Activated T-helper 2 cell treated with anti-CD3 and anti-CD28 coated beads, Interferon-gamma antibody, Interleukin-2, Interleukin-4, amounts not matched to agents 10 μg/mL and 5 μg/mL and 100 μg/mL, durations not matched to agents 14 hours and 24 hours and 36 hours (primary cell): ENCODE measurements around the gene SERPINI2. TPM values are rescaled to one million over a fixed set of nuclear protein-coding genes. Genes with fewer than 3 reads are reported as not detected.
"Not testable (repeated sequence)": the region's sequence is repeated elsewhere in the genome, so short reads cannot be mapped to it uniquely, and the experiment has no call there.

Experiments
- DNase-seq: peaks from one replicate; pipeline ENCODE4 v3.0.0; 2021; ENCODE audit warnings: low spot score
- H3K27ac Mint-ChIP-seq: one replicate; pipeline ENCODE4 v1.8.0; 2021; ENCODE audit warnings: mixed read lengths
- H3K27me3 Mint-ChIP-seq: one replicate; pipeline ENCODE4 v1.8.0; 2021; ENCODE audit warnings: low read depth, mixed read lengths
- H3K36me3 Mint-ChIP-seq: one replicate; pipeline ENCODE4 v1.8.0; 2021; ENCODE audit warnings: low read depth, mixed read lengths
- H3K4me1 Mint-ChIP-seq: one replicate; pipeline ENCODE4 v1.8.0; 2021; ENCODE audit warnings: low read depth, mixed read lengths
- H3K4me3 Mint-ChIP-seq: one replicate; pipeline ENCODE4 v1.8.0; 2021; ENCODE audit warnings: low read depth, mild to moderate bottlenecking, moderate library complexity, mixed read lengths
- H3K9me3 Mint-ChIP-seq: one replicate; pipeline ENCODE4 v1.8.0; 2021; ENCODE audit warnings: mixed read lengths
- intact Hi-C: fragments of 100-400 bp; cut with micrococcal nuclease; formaldehyde crosslinking; loops from one replicate; pipeline ENCODE4 v1.15.1; 2023
- total RNA-seq: library from RNA; stranded (reverse); gene quantifications from 2 replicates; pipeline ENCODE4 v1.2.3, GENCODE V29; 2022

SERPINI2 gene
- total RNA-seq, 1 donor from 2014 or later = not detected

GRCh38 chr3:167426962-167427361 lies 46.9 kb downstream of the SERPINI2 start:
- DNase-seq, H3K36me3 Mint-ChIP-seq, H3K27me3 Mint-ChIP-seq, H3K27ac Mint-ChIP-seq, H3K4me3 Mint-ChIP-seq, H3K9me3 Mint-ChIP-seq, intact Hi-C loops, H3K4me1 Mint-ChIP-seq: not testable (repeated sequence)

GRCh38 chr3:167422396-167422795 lies 51.4 kb downstream of the SERPINI2 start:
- H3K4me1 Mint-ChIP-seq, H3K9me3 Mint-ChIP-seq, H3K27ac Mint-ChIP-seq, DNase-seq, intact Hi-C loops, H3K27me3 Mint-ChIP-seq, H3K36me3 Mint-ChIP-seq, H3K4me3 Mint-ChIP-seq: not testable (repeated sequence)

- no peaks in the 10 kb centered on the region for H3K4me1 Mint-ChIP-seq
- no peak for DNase-seq
- H3K27me3 Mint-ChIP-seq = no peaks in the 10 kb centered on the region
- no peaks in the 10 kb centered on the region for H3K9me3 Mint-ChIP-seq
- no peaks in the 10 kb centered on the region for H3K36me3 Mint-ChIP-seq
- H3K27ac Mint-ChIP-seq = no peak overlapping the region
- intact Hi-C loops = no loop called here
- no peak overlapping the region for H3K4me3 Mint-ChIP-seq
Observed at GRCh38 chr3:167409611-167410010, 64.2 kb downstream of the SERPINI2 start.

- no peak for DNase-seq
- intact Hi-C loops = no loop called here
- Mint-ChIP-seq H3K4me3 (no peak overlapping the region), H3K27ac (no peak overlapping the region), H3K27me3 (no peaks in the 10 kb centered on the region), H3K4me1 (no peaks in the 10 kb centered on the region), H3K9me3 (no peaks in the 10 kb centered on the region), H3K36me3 (no peaks in the 10 kb centered on the region)
Observed at GRCh38 chr3:167406876-167407492, 66.9 kb downstream of the SERPINI2 start.

- intact Hi-C loops = loop anchor here (5.0 kb wide), 1 partner anchor 484 kb away; no protein-coding TSS in a partner anchor
- DNase-seq = no peak
- Mint-ChIP-seq H3K27ac (no peak overlapping the region), H3K36me3 (no peaks in the 10 kb centered on the region), H3K4me3 (no peak overlapping the region), H3K27me3 (no peaks in the 10 kb centered on the region), H3K9me3 (no peaks in the 10 kb centered on the region), H3K4me1 (no peaks in the 10 kb centered on the region)
Observed at GRCh38 chr3:167397826-167398225, 76.0 kb downstream of the SERPINI2 start.

- no peaks in the 10 kb centered on the region for H3K4me1 Mint-ChIP-seq
- H3K27me3 Mint-ChIP-seq = no peaks in the 10 kb centered on the region
- intact Hi-C loops = loop anchor here (5.0 kb wide), 1 partner anchor 486 kb away; no protein-coding TSS in a partner anchor
- DNase-seq = no peak
- no peaks in the 10 kb centered on the region for H3K36me3 Mint-ChIP-seq
- H3K9me3 Mint-ChIP-seq = no peaks in the 10 kb centered on the region
- H3K4me3 Mint-ChIP-seq = no peak overlapping the region
- no peak overlapping the region for H3K27ac Mint-ChIP-seq
Observed at GRCh38 chr3:167396075-167396474, 77.8 kb downstream of the SERPINI2 start.

- no peaks in the 10 kb centered on the region for H3K27me3 Mint-ChIP-seq
- H3K27ac Mint-ChIP-seq = no peak overlapping the region
- H3K36me3 Mint-ChIP-seq = no peaks in the 10 kb centered on the region
- no peak overlapping the region for H3K4me3 Mint-ChIP-seq
- H3K9me3 Mint-ChIP-seq = no peaks in the 10 kb centered on the region
- intact Hi-C loops = no loop called here
- DNase-seq = no peak
- no peaks in the 10 kb centered on the region for H3K4me1 Mint-ChIP-seq
Observed at GRCh38 chr3:167394003-167394402, 79.8 kb downstream of the SERPINI2 start.

Other genes starting within 250 kb of the SERPINI2 start
- not detected in 2 replicates for gene ZBBX, start 93.7 kb downstream of the SERPINI2 start, total RNA-seq
- gene WDR49, start 179.9 kb upstream of the SERPINI2 start, total RNA-seq = not detected in 2 replicates